Raji (cell line): ENCODE results near the gene PPP1R10.

ENCODE experiments used
- POLR2A ChIP-seq: IDR thresholded peaks from 2 replicates; pipeline ENCODE4 v1.6.1; 2011; ENCODE audit warnings: low read depth, low read length, control low read depth; ENCODE audit not compliant: insufficient read depth

The PPP1R10 gene

GRCh38 chr6:30556906-30557682 lies 59.9 kb downstream of the PPP1R10 start, which contains the start of gene PRR3:
TSS of gene PRR3 (plus strand) at chr6:30557295. CDS start at chr6:30557345, 50 bp downstream.
- peak; percentile 83 for TF ChIP-seq POLR2A

GRCh38 chr6:30556066-30556905 lies 60.8 kb downstream of the PPP1R10 start, which contains the start of gene GNL1:
TSS of gene GNL1 (minus strand) at chr6:30556489. CDS start at chr6:30556203, 286 bp downstream.
- TF ChIP-seq POLR2A = peak; percentile 51; the same call in 1 of the 2 replicates

GRCh38 chr6:30555816-30556065 lies 61.3 kb downstream of the PPP1R10 start:
- TF ChIP-seq POLR2A = no peak

GRCh38 chr6:30554962-30555815 lies 61.9 kb downstream of the PPP1R10 start:
- no peak for TF ChIP-seq POLR2A

GRCh38 chr6:30554404-30554803 lies 62.6 kb downstream of the PPP1R10 start:
- no peak for TF ChIP-seq POLR2A
